NCI-H2196 (cell line): Measurements from ENCODE around the gene AHCY.
"Not testable (repeated sequence)": the region's sequence is repeated elsewhere in the genome, so short reads cannot be mapped to it uniquely, and the experiment has no call there.

Experiments
- DNase-seq: peaks from one replicate; lab custom pipeline; 2025; ENCODE audit not compliant: unreplicated experiment; lab: John Stamatoyannopoulos, UW

Gene AHCY

GRCh38 chr20:34262488-34263288 is 40.5 kb downstream of the AHCY start:
- no peak for DNase-seq

- DNase-seq = no peak
Measured at GRCh38 chr20:34260208-34260942, 42.8 kb downstream of the AHCY start.

GRCh38 chr20:34256629-34257124 is 46.5 kb downstream of the AHCY start:
- no peak for DNase-seq

GRCh38 chr20:34254979-34255378 is 48.2 kb downstream of the AHCY start:
- DNase-seq = no peak

GRCh38 chr20:34252431-34253086 is 50.6 kb downstream of the AHCY start:
- not testable (repeated sequence) for DNase-seq

GRCh38 chr20:34251619-34252018 is 51.5 kb downstream of the AHCY start:
- no peak for DNase-seq

GRCh38 chr20:34250005-34250404 is 53.1 kb downstream of the AHCY start:
- no peak for DNase-seq

- DNase-seq = no peak
Measured at GRCh38 chr20:34249291-34249690, 53.9 kb downstream of the AHCY start.

- no peak for DNase-seq
Measured at GRCh38 chr20:34246126-34246626, 57.0 kb downstream of the AHCY start.

GRCh38 chr20:34243377-34243776 is 59.8 kb downstream of the AHCY start:
- DNase-seq = no peak

GRCh38 chr20:34242879-34243278 is 60.3 kb downstream of the AHCY start:
- no peak for DNase-seq

GRCh38 chr20:34242015-34242414 is 61.1 kb downstream of the AHCY start:
- DNase-seq = not testable (repeated sequence)

- no peak for DNase-seq
Measured at GRCh38 chr20:34240693-34241615, 62.2 kb downstream of the AHCY start, which contains the start of gene ASIP. Gene ASIP (plus strand): TSS chr20:34241423. CDS start chr20:34260375, 18,952 bp downstream.

GRCh38 chr20:34240121-34240520 is 63.0 kb downstream of the AHCY start:
- DNase-seq = no peak

GRCh38 chr20:34237942-34238341 is 65.2 kb downstream of the AHCY start:
- DNase-seq = no peak

- DNase-seq = no peak
Measured at GRCh38 chr20:34235875-34236274, 67.3 kb downstream of the AHCY start.

- no peak for DNase-seq
Measured at GRCh38 chr20:34233687-34234086, 69.5 kb downstream of the AHCY start.

- DNase-seq = no peak
Measured at GRCh38 chr20:34232494-34233087, 70.6 kb downstream of the AHCY start.

GRCh38 chr20:34231634-34232033 is 71.5 kb downstream of the AHCY start:
- DNase-seq = no peak
